Lower leg skin (tissue), 4 donors: ENCODE data around the gene H6PD. TPM values are rescaled to one million over a fixed set of nuclear protein-coding genes. Genes with fewer than 3 reads are reported as not detected.

Source experiments
- DNase-seq, 2 donors: peaks; one replicate each; pipeline ENCODE4 v3.0.0-alpha.2; 2019; ENCODE audit warnings: low spot score in 2 of 2
- H3K4me3 ChIP-seq: fragments of 200-600 bp; sonication (generic); 2 replicates; pipeline ENCODE4 v1.5.1; 2017; ENCODE audit warnings: mild to moderate bottlenecking, low read depth; ENCODE audit not compliant: poor library complexity, severe bottlenecking
- POLR2A ChIP-seq, 2 donors: fragments of 450-650 bp; IDR thresholded peaks; one replicate each; pipeline ENCODE4 v1.6.1; 2016 to 2017; ENCODE audit warnings: antibody characterized with exemption in 2 of 2, mild to moderate bottlenecking in 1 of 2, moderate library complexity in 1 of 2
- WGBS, 2 donors: methylation state at CpG; one replicate each; pipeline ENCODE4 v1.1.5; 2018; 5-methylcytosine and 5-hydroxymethylcytosine counted together
- intact Hi-C: fragments of 100-400 bp; cut with DNase I; formaldehyde crosslinking; loops from one replicate; pipeline ENCODE4 v1.15.0; 2023; ENCODE audit warnings: low total_unique reads
- total RNA-seq, 4 donors: library from RNA; depleted of rRNA; stranded (reverse); fragments of >200 nt; gene quantifications; one replicate each; pipeline ENCODE4 v1.1.0, GENCODE V29; 2016
- TF ChIP-seq, protein P1 (sequence below), 3 donors: fragments of 450-650 bp; IDR thresholded peaks; one replicate each; pipeline ENCODE4 v1.5.1; 2016; ENCODE audit warnings: antibody characterized with exemption in 3 of 3, mild to moderate bottlenecking in 3 of 3, moderate library complexity in 2 of 3

The H6PD gene
- total RNA-seq, 4 donors from 2014 or later: 65.5 to 98.7 (median 87.8) TPM

- TF ChIP-seq, protein P1, sequence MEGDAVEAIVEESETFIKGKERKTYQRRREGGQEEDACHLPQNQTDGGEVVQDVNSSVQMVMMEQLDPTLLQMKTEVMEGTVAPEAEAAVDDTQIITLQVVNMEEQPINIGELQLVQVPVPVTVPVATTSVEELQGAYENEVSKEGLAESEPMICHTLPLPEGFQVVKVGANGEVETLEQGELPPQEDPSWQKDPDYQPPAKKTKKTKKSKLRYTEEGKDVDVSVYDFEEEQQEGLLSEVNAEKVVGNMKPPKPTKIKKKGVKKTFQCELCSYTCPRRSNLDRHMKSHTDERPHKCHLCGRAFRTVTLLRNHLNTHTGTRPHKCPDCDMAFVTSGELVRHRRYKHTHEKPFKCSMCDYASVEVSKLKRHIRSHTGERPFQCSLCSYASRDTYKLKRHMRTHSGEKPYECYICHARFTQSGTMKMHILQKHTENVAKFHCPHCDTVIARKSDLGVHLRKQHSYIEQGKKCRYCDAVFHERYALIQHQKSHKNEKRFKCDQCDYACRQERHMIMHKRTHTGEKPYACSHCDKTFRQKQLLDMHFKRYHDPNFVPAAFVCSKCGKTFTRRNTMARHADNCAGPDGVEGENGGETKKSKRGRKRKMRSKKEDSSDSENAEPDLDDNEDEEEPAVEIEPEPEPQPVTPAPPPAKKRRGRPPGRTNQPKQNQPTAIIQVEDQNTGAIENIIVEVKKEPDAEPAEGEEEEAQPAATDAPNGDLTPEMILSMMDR (IDR thresholded peaks at IDR 0.05): no peak
- no peak for TF ChIP-seq POLR2A (IDR thresholded peaks at IDR 0.05)
- WGBS, 2 donors: 36 to 39% methylated on average over 11 of the region's 11 CpGs
These were observed 31.0 kb upstream of the H6PD start for GRCh38 chr1:9203511-9203982.

DNA sequence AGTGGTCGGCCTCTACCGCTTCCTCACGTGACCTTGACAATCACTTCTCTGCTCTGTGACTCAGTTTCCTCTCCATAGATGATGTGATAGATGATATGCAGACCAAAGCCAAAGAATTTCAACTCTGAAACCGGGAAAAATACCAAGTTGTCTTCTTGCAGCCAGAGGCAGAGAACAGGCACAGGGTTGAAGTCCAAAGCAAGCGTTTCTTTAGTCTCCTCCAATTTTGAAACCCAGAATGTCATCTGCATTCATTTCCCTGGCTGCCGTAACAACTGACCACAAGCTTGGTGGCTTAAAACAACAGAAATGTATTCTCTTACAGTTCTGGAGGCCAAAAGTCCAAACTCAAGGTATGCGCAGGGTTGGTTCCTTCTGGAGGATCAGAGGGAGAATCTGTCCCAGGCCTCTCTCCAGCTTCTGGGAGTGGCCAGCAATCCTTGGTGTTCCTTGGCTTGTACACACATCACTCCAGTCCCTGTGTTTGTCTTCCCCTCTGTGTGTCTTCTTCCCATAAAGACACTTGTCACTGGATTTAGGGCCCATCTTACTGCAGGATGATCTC, 30.3 kb upstream of the H6PD start:
- no peak for DNase-seq
- H3K4me3 ChIP-seq: no peak overlapping the region
- intact Hi-C loops: no loop called here
- WGBS, 2 donors: 82 to 87% methylated on average over 7 of the region's 7 CpGs
- TF ChIP-seq POLR2A (IDR thresholded peaks at IDR 0.05): no peak
- TF ChIP-seq, protein P1 (IDR thresholded peaks at IDR 0.05): no peak

More at GRCh38 chr1:9203511-9203982, 31.0 kb upstream of the H6PD start:
- intact Hi-C loops: no loop called here
- DNase-seq: no peak
- H3K4me3 ChIP-seq: no peak overlapping the region

- H3K4me3 ChIP-seq: no peak overlapping the region
- no peak for TF ChIP-seq POLR2A (IDR thresholded peaks at IDR 0.05)
- TF ChIP-seq, protein P1 (IDR thresholded peaks at IDR 0.05): no peak
- intact Hi-C loops: no loop called here
These were observed 27.5 kb upstream of the H6PD start for GRCh38 chr1:9207086-9207485.

GRCh38 chr1:9207715-9208114, 26.9 kb upstream of the H6PD start:
- WGBS, 2 donors: 94 to 95% methylated on average over 5 of the region's 5 CpGs

More at GRCh38 chr1:9207086-9207485, 27.5 kb upstream of the H6PD start:
- DNase-seq: no peak
- whole genome bisulfite sequencing, 2 donors: 84 to 85% methylated on average over 5 of the region's 5 CpGs

DNA sequence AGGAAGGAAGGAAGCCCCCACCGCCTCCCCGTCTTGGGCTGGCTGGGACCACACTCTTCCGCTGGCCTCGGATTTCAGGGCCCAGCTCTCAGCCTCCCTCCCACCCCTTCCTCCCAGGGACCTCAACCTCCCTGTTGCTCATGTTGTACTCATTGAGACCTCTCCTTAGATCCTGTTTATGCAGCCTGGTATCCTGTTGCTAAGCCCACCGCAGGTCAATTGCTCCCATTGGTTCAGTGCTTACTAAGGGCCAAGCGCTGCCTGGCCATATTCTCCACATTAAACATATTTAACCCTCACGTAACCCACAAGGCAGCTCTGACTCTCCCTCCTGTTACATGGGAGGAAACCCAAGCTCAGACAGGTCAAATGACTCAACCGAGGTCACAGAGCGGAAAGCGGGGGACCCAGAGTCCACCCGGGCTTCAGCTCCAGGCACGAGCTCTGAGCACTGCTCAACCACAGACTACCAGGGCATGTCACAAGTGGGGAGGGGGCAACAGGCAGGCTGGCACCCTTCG, 23.2 kb upstream of the H6PD start:
- WGBS, 2 donors: 85 to 86% methylated on average over 13 of the region's 13 CpGs
- no peak for DNase-seq
- TF ChIP-seq, protein P1 (IDR thresholded peaks at IDR 0.05): no peak
- TF ChIP-seq POLR2A (IDR thresholded peaks at IDR 0.05): no peak

More at GRCh38 chr1:9207715-9208114, 26.9 kb upstream of the H6PD start:
- TF ChIP-seq POLR2A (IDR thresholded peaks at IDR 0.05): no peak
- TF ChIP-seq, protein P1 (IDR thresholded peaks at IDR 0.05): no peak
- no peak overlapping the region for H3K4me3 ChIP-seq
- DNase-seq: no peak
- intact Hi-C loops: no loop called here

More for the DNA sequence above, 23.2 kb upstream of the H6PD start:
- intact Hi-C loops: no loop called here
- no peak overlapping the region for H3K4me3 ChIP-seq
